OCI-LY1 (cell line): ENCODE data around the gene SLC2A10.

Experiments
- H2AFZ ChIP-seq: fragments of 200-600 bp; sonication (generic), shearing (Covaris generic); 2 replicates; pipeline ENCODE4 v1.6.0; 2014; ENCODE audit warnings: antibody characterized with exemption, mild to moderate bottlenecking, low read length
- H3F3A ChIP-seq: fragments of 200-600 bp; sonication (generic), shearing (Covaris generic); 2 replicates; pipeline ENCODE4 v1.6.0; 2014; ENCODE audit warnings: mild to moderate bottlenecking, antibody characterized with exemption, low read length, moderate library complexity; ENCODE audit not compliant: insufficient read depth
- H3K27ac ChIP-seq: fragments of 200-600 bp; sonication (generic); 2 replicates; pipeline ENCODE4 v1.5.1; 2014; ENCODE audit warnings: low read length, mixed run types, mild to moderate bottlenecking, low read depth; ENCODE audit not compliant: poor library complexity, severe bottlenecking
- H3K27me3 ChIP-seq: fragments of 200-600 bp; sonication (generic); 2 replicates; pipeline ENCODE4 v1.6.0; 2014; ENCODE audit warnings: antibody characterized with exemption, mild to moderate bottlenecking, low read length, moderate library complexity; ENCODE audit not compliant: insufficient read depth
- H3K36me3 ChIP-seq: fragments of 200-600 bp; sonication (generic); 2 replicates; pipeline ENCODE4 v1.6.1; 2014; ENCODE audit warnings: mild to moderate bottlenecking, antibody characterized with exemption, low read length, moderate library complexity, mixed read lengths; ENCODE audit not compliant: insufficient read depth
- H3K4me1 ChIP-seq: fragments of 200-600 bp; sonication (generic); 2 replicates; pipeline ENCODE4 v1.5.1; 2014; ENCODE audit warnings: mild to moderate bottlenecking, low read length, moderate library complexity; ENCODE audit not compliant: insufficient read depth, severe bottlenecking
- H3K4me2 ChIP-seq: fragments of 200-600 bp; sonication (generic), shearing (Covaris generic); 2 replicates; pipeline ENCODE4 v1.6.1; 2014; ENCODE audit warnings: low read length
- H3K4me3 ChIP-seq: fragments of 200-600 bp; sonication (generic); 2 replicates; pipeline ENCODE4 v1.5.1; 2014; ENCODE audit warnings: low read length, low read depth, mild to moderate bottlenecking, mixed read lengths; ENCODE audit not compliant: poor library complexity, severe bottlenecking
- H3K79me2 ChIP-seq: fragments of 200-600 bp; shearing (Covaris generic); 2 replicates; pipeline ENCODE4 v1.6.1; 2016; ENCODE audit warnings: mixed run types, low read length, mixed read lengths; ENCODE audit not compliant: insufficient read depth
- H3K9ac ChIP-seq: fragments of 200-600 bp; sonication (generic), shearing (Covaris generic); 2 replicates; pipeline ENCODE4 v1.6.1; 2014; ENCODE audit warnings: mild to moderate bottlenecking, low read length, mixed read lengths
- H3K9me2 ChIP-seq: fragments of 200-600 bp; sonication (generic), shearing (Covaris generic); 2 replicates; pipeline ENCODE4 v1.6.1; 2014; ENCODE audit warnings: low read depth, mild to moderate bottlenecking, low read length, mixed read lengths
- H3K9me3 ChIP-seq: fragments of 200-600 bp; shearing (Covaris generic); 2 replicates; pipeline ENCODE4 v1.6.1; 2014; ENCODE audit warnings: low read length, mixed read lengths
- H4K20me1 ChIP-seq: fragments of 200-600 bp; sonication (generic), shearing (Covaris generic); 2 replicates; pipeline ENCODE4 v1.6.0; 2016; ENCODE audit warnings: mild to moderate bottlenecking, low read length; ENCODE audit not compliant: insufficient read depth
- CTCF ChIP-seq: fragments of 200-600 bp; sonication (generic), shearing (Covaris generic); IDR thresholded peaks from 2 replicates; pipeline ENCODE4 v1.5.1; 2017; ENCODE audit warnings: mild to moderate bottlenecking, antibody characterized with exemption, low read length, moderate library complexity, mixed read lengths
- EZH2 ChIP-seq: fragments of 200-600 bp; sonication (generic), shearing (Covaris generic); IDR thresholded peaks from 2 replicates; pipeline ENCODE4 v1.8.0; 2017; ENCODE audit warnings: borderline replicate concordance, mixed run types, mild to moderate bottlenecking, antibody characterized with exemption, low read length, moderate library complexity, mixed read lengths

Gene SLC2A10

GRCh38 chr20:46663531-46663930 lies 45.9 kb upstream of the SLC2A10 start:
- Histone ChIP-seq H3K9me3 (0 out of 2 replicates have a peak, but pooled peaks cover 3% of the 10 kb centered on the region), H4K20me1 (no peaks in the 10 kb centered on the region), H3K9ac (no peak overlapping the region), H3K4me2 (no peak overlapping the region), H3K36me3 (no peaks in the 10 kb centered on the region), H3F3A (no peaks in the 10 kb centered on the region), H3K4me1 (no peaks in the 10 kb centered on the region), H3K79me2 (no peaks in the 10 kb centered on the region), H3K9me2 (no peaks in the 10 kb centered on the region; the same call in 1 of the 2 replicates), H3K27ac (no peak overlapping the region), H2AFZ (no peak overlapping the region), H3K27me3 (no peaks in the 10 kb centered on the region), H3K4me3 (no peak overlapping the region)
- TF ChIP-seq CTCF (no peak), EZH2 (no peak)

GRCh38 chr20:46665602-46666001 lies 43.8 kb upstream of the SLC2A10 start:
- Histone ChIP-seq H2AFZ (no peak overlapping the region), H3K27me3 (no peaks in the 10 kb centered on the region), H3K79me2 (no peaks in the 10 kb centered on the region), H3K27ac (no peak overlapping the region), H3K4me1 (no peaks in the 10 kb centered on the region), H3K9me3 (no peaks in the 10 kb centered on the region), H3K9ac (no peak overlapping the region), H3K4me3 (no peak overlapping the region), H3K9me2 (no peaks in the 10 kb centered on the region), H3F3A (no peaks in the 10 kb centered on the region), H3K4me2 (no peak overlapping the region), H3K36me3 (no peaks in the 10 kb centered on the region), H4K20me1 (no peaks in the 10 kb centered on the region)
- TF ChIP-seq CTCF (no peak), EZH2 (no peak)

GRCh38 chr20:46666306-46666705 lies 43.1 kb upstream of the SLC2A10 start:
- Histone ChIP-seq H3K36me3 (no peaks in the 10 kb centered on the region), H3K9me2 (no peaks in the 10 kb centered on the region), H3K4me1 (no peaks in the 10 kb centered on the region), H3K9ac (no peak overlapping the region), H3K9me3 (no peaks in the 10 kb centered on the region), H3K4me3 (no peak overlapping the region), H3F3A (no peaks in the 10 kb centered on the region), H4K20me1 (no peaks in the 10 kb centered on the region), H3K27ac (no peak overlapping the region), H2AFZ (no peak overlapping the region), H3K79me2 (no peaks in the 10 kb centered on the region), H3K27me3 (no peaks in the 10 kb centered on the region), H3K4me2 (no peak overlapping the region)
- no peak for TF ChIP-seq CTCF
- no peak for TF ChIP-seq EZH2
